ENCODE results near the gene COX18. TPM values are rescaled to one million over a fixed set of nuclear protein-coding genes. Genes with fewer than 3 reads are reported as not detected.

Gene COX18
- total RNA-seq, 2 experiments from 2014 or later = 25.7 to 26.8 TPM

GRCh38 chr4:73068491-73069337 is 802 bp downstream of the COX18 start:
- no peak for TF ChIP-seq CTCF (IDR thresholded peaks at IDR 0.05)
- Mint-ChIP-seq H3K9me3 (no peaks in the 10 kb centered on the region), H3K27me3 (no peaks in the 10 kb centered on the region), H3K36me3 (ENCODE audit: low read depth) (peaks cover 19% of the 10 kb centered on the region), H3K4me1 (ENCODE audit: low read depth) (peaks cover 42% of the 10 kb centered on the region), H3K4me3 (peak overlapping the region; percentile 82), H3K27ac (peak overlapping the region; percentile 98)
- peak; percentile 34 for DNase-seq
- intact Hi-C loops (cut with micrococcal nuclease) = loop anchor here (1.0 kb wide), 1 partner anchor 191 kb away; no protein-coding TSS in a partner anchor
- peak; percentile 11 for ATAC-seq
- ChIA-PET CTCF (no interaction called here), POLR2A (interaction anchor here (1.2 to 4.7 kb wide), 5 partner anchors 12 to 190 kb away, joined by 3 to 30 read pairs (median 3); partner anchors contain the start of gene ANKRD17)

DNA sequence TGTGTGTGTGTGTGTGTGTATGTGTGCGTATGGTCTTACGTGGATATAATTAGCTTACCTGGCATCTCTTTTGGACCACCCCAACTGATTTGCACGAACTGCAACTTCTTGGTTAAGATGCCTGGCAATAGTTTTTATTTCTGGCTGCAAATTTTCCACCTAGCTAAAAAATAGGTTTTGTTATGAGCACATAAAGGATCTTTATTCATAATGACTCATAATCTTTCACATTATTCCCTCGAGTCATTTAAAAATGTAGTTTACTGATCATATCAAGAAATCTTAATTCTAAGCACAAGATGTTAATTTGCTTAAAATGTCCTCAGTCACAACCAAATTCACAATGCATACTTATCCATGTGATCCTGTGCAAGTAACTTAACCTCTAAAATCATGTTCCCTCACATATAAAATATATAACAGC is 1.5 kb downstream of the COX18 start:
- intact Hi-C loops (cut with micrococcal nuclease) = no loop called here

DNA sequence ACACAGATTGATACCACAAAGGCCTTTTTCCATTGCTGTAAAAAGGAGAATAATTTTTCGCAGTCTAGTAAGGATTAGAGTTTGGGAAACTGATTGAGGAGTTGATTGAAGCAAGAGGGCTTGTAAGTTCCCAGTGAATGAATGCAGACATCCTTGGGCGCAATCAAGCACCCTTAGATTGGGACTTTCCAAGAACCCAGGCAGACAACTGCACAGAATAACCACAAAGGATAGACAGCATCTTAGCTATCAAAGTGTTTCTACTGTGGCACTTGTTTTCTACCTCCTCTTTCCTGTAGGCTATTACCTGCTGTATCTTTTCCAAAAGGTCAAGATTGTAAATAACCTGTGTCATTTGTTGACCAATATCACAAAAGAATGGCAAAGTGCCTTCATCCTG is 2.6 kb downstream of the COX18 start:
- CTCF ChIA-PET = interaction anchor here (1.0 to 1.8 kb wide), 4 partner anchors 13 to 191 kb away, joined by 3 to 7 read pairs (median 4); partner anchors contain the start of gene ANKRD17
- H3K36me3 Mint-ChIP-seq (ENCODE audit: low read depth) = peaks cover 26% of the 10 kb centered on the region
- H3K4me3 Mint-ChIP-seq = peak overlapping the region; percentile 40
- ATAC-seq (no peak), DNase-seq (peak; percentile 23)
- peak overlapping the region; percentile 91 for H3K27ac Mint-ChIP-seq
- H3K27me3 Mint-ChIP-seq = no peaks in the 10 kb centered on the region
- no peaks in the 10 kb centered on the region for H3K9me3 Mint-ChIP-seq
- POLR2A ChIA-PET = interaction anchor here (4.7 kb wide), 1 partner anchor 192 kb away, joined by 30 read pairs; the partner anchor contains the start of gene ANKRD17
- H3K4me1 Mint-ChIP-seq (ENCODE audit: low read depth) = peaks cover 38% of the 10 kb centered on the region
- intact Hi-C loops (cut with micrococcal nuclease) = no loop called here
- TF ChIP-seq CTCF (IDR thresholded peaks at IDR 0.05) = no peak

More for the DNA sequence above, 1.5 kb downstream of the COX18 start:
- H3K27me3 Mint-ChIP-seq = no peaks in the 10 kb centered on the region
- ATAC-seq = no peak
- ChIA-PET POLR2A (interaction anchor here (4.7 kb wide), 1 partner anchor 191 kb away, joined by 30 read pairs; the partner anchor contains the start of gene ANKRD17), CTCF (interaction anchor here (1.3 to 1.8 kb wide), 3 partner anchors 30 to 190 kb away, joined by 4 to 7 read pairs (median 5); partner anchors contain the start of gene ANKRD17)
- H3K36me3 Mint-ChIP-seq (ENCODE audit: low read depth) = peaks cover 23% of the 10 kb centered on the region
- H3K4me3 Mint-ChIP-seq = peak overlapping the region; percentile 82
- H3K9me3 Mint-ChIP-seq = no peaks in the 10 kb centered on the region
- peaks cover 45% of the 10 kb centered on the region for H3K4me1 Mint-ChIP-seq (ENCODE audit: low read depth)
- DNase-seq = peak; percentile 52
- peak overlapping the region; percentile 98 for H3K27ac Mint-ChIP-seq
- no peak for TF ChIP-seq CTCF (IDR thresholded peaks at IDR 0.05)

DNA sequence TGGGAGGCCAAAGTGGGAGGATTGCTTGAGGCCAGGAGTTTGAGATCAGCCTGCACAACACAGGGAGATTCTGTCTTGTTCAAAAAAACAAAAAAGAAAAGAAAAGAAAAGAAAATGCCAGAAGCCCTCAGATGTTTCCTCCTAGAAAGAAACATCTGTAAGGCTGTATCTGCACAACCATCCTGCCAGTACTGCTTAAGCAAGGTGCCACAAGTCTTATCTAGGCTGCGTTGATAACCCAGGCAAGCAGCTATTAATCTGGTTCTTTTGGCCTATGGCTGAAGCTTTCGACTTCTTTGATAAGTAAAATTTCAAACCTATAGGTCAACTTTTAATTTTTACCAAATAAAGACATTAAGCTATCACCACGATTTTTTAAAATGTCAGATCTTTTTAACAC is 3.1 kb downstream of the COX18 start:
- Mint-ChIP-seq H3K4me1 (ENCODE audit: low read depth) (peaks cover 37% of the 10 kb centered on the region), H3K4me3 (no peak overlapping the region), H3K27me3 (no peaks in the 10 kb centered on the region), H3K9me3 (no peaks in the 10 kb centered on the region), H3K36me3 (ENCODE audit: low read depth) (peaks cover 30% of the 10 kb centered on the region), H3K27ac (peak overlapping the region; percentile 81)
- intact Hi-C loops (cut with micrococcal nuclease) = no loop called here
- TF ChIP-seq CTCF (IDR thresholded peaks at IDR 0.05) = no peak
- CTCF ChIA-PET = interaction anchor here (1.0 to 1.8 kb wide), 3 partner anchors 14 to 191 kb away, joined by 3 to 7 read pairs (median 5); partner anchors contain the start of gene ANKRD17
- ATAC-seq = no peak
- no peak for DNase-seq
- POLR2A ChIA-PET = interaction anchor here (0.8 kb wide), 1 partner anchor 508 kb away, joined by 3 read pairs; no protein-coding TSS in a partner anchor

All from activated CD8-positive, alpha-beta T cell treated with anti-CD3 and anti-CD28 coated beads for 36 hours (primary cell).